Hippocampal formation (tissue), 2 donors: ENCODE results near the gene LAMA3.

Source experiments
- DNase-seq, 2 donors: peaks; one replicate each; lab custom pipeline; 2025; lab: John Stamatoyannopoulos, UW

Gene LAMA3

DNA sequence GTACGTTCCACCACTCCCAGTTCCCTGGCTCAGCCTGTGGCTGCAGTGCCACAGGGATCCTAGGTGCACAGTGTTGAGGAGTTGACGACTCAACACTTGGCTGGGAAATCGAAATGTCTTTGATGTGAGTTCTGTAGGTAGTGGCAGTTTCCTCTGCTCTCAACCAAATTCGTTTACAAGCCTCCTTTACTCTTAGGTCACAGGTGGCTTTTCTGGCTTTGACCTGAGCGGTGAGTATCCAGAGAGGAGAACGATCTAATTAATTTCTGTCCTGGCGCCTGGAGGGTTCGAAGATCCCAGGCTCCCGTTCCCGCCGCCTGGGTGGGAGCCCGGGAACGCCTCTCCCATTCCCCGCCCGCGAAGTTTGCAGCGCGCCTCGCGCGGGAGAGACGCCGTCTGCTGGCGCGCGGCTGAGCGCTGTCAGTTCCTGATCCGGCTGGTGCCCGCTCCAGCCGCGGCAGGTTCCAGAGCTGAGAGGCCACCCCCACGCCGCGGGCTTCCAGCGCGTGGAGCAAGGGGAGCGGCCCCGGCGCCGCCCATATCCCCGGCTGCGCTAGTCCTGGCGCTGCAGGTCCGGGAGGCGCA, at the start of gene LAMA3:
Gene LAMA3 (plus strand): TSS at position 423 of the 585 bp plus-strand sequence. CDS start 231 bp downstream, outside the sequence.
- DNase-seq, result no peak

DNA sequence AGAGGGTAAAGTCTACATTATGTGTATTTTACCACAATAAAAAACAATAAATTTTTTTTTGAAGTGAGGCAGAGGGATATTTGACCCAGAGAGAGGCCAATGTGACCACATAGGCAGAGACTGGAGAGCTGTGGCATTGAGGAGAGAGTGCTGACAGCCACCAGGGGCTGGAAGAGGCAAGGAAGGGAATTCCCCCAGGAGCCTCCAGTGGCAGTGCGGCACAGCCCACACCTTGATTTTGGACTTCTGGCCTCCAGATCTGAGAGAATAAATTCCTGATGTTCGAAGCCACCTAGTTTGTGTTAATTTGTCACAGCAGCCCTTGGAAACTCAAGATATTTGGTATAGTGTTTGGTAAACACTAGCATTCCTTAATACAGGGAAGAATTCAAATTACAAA, 49.2 kb upstream of the LAMA3 start:
- DNase-seq, result no peak

GRCh38 chr18:23641143-23641720, 48.0 kb upstream of the LAMA3 start:
- DNase-seq, result no peak

DNA sequence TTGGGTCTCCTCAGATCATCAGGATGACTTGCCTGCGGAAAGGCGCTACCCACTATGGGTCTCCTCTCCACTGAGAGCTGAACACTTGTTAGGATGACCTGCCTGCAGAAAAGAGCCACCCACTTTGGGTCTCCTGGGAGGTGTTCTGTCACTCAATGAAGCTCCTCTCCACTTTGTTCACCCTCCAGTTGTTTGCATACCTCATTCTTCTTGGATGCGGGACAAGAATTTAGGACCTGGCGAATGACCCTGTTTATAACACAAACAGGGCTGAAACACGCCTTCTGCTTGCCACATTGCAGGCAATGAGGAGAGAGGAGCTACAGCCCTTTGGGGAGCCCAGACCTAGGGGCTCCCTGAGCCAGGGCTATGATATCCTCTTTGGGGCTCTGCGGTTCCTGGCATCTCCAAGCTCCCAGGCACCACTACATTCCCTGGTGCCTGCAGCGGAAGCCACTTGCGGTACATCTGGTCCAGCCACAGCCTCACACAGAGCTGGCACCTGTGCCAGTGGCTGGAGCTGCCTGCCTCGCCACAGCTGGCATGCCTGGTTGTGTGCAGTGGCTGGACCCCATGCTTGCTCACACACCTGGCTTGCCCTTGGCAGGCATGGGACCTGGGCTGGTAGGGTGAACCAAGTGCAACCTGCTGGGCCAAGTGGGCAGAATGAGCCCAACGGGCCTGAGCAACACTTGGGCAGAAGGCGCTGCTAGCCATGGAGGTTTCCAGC, 47.2 kb upstream of the LAMA3 start:
- DNase-seq, result no peak

GRCh38 chr18:23643815-23644490, 45.3 kb upstream of the LAMA3 start:
- DNase-seq, result no peak

GRCh38 chr18:23645568-23646175, 43.6 kb upstream of the LAMA3 start:
- no peak for DNase-seq

DNA sequence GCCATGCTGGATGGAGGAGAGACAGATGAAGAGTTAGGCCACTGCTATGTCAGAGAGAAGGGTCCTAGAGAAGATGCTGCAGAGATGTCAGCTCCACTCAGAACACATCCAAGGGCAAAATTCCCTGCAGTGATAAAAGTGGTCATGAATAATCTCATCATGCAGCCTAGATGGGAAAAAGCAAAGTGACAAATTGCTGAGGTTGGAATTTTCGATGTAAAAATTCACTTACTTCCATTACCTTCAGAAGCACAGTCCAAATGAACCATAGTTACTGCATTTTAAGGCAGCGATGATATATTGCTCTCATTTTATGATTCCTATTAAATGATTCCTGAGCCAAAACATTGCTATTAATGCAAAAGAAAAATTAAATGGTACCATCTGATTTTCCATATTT, 43.0 kb upstream of the LAMA3 start:
- DNase-seq, result no peak

DNA sequence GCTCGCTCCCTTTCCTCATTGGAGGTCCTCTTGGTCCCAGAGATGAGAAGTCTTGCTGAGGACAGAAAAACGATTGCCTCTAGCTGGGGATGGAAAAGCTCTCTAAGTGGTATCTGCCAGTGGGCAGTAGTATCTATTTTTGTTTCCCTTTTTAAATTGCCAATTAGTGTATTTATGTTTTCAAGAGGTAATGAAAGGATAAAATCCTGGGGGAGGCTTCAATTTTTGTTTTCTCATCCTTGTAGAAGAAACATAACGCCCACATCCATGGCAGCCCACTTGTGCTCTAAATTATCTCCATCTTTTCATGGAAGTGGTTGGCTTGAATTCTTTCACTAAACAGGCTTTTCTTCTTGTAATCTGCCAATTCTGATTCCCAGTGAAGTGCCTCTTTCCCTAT, 40.8 kb upstream of the LAMA3 start:
- no peak for DNase-seq

DNA sequence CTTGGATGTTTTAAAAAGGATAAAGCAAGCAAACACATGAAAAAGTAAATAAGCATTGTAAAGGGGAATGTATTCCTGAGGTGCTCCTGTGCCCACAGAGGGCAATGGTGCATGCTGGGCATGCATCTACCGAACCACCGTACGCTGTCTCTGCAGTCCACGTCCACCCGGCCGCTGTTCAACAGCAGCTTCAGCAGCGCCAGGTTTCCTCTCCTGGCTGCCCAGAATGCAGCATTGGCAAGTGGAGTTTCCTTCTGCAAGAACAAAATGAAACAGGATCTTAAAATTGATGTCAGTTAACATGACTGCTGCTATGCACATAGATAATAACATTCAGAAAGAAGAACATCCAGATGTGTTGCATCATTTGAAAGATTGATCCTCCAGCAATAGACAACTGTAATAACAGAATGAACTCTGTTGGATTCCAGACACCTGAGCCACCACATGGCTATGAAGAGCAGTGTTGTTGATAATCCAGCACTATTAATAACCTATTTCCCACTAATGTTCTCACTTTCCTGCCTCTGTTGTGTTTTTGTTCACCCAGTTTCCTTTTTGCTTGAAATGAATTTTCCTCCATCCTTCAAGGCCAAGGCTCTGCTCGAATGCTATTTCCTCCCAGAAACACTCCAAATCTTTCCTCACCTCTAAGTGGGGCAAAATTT, 40.2 kb upstream of the LAMA3 start:
- DNase-seq, result no peak

DNA sequence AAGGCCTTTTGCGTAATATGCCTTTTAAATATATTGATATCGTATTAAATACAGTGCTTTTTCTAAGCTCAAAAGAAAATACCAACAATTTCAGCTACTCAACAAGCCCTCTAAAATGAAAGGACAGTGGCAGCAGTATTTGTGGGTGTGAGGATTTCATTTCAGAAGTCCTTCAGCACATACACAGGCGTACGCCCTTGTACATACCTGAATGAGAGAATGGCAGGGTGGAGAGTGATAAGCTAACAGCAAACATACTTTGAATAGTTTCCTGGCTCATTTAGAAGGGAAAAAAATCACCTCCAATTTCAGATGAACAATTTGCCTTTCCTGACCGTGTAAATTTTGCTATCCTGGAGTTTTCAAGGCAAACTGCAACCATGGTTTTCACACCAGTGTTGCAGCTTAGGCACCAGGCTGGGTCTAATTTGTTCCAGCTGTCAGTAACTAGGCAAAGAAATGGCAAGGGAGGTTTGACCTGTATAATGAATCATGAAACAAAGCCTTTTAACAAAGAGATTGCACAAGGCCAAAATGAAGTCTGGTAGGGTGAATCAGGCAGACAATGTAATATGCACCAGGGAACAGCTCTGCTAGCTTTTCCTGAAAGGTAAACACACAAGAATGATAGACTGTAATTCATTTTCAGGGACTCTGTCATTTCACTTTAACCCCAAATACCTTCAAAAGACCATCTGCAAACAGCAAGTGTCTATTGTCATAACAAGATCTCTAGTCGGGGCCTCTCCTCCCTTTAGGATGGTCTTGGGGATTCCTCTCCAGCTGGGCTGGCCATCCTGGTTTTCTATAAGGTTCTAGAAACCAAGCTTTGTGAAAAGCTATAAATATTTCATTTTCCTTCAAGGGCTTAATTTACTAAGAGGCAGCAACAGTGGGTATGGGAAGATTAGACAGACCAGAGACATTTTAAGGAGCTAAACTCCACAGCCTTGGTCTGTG, 38.0 kb upstream of the LAMA3 start:
- no peak for DNase-seq

- DNase-seq, result no peak
These were observed 37.0 kb upstream of the LAMA3 start for GRCh38 chr18:23652232-23652631.

- no peak for DNase-seq
These were observed 31.0 kb upstream of the LAMA3 start for GRCh38 chr18:23658285-23658684.

- no peak for DNase-seq
These were observed 27.4 kb upstream of the LAMA3 start for GRCh38 chr18:23661735-23662308.

- DNase-seq, result no peak
These were observed 26.7 kb upstream of the LAMA3 start, which contains the start of gene ANKRD29 for GRCh38 chr18:23662309-23663263. ANKRD29 (minus strand) TSS chr18:23662911; CDS start chr18:23662730, 181 bp downstream.

DNA sequence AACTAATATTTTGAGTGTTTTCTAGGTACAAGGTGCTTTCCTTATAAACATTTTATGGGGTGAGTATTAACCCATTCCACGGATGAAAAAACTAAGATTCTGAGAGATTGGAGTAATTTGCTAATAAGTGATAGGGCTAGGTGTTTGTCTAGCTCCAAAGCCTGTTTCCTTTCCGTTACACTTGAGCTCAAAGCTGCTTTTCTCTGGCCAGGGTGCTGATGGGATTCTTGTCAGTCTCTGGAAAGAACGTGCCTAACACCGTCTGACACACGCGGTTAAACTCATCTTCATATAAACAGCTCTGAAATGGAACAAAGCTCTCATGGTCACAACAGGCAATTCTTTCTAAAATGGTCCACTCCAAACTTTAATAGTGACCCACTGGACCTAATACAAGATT, 24.6 kb upstream of the LAMA3 start:
- DNase-seq, result no peak

- no peak for DNase-seq
These were observed 22.1 kb upstream of the LAMA3 start for GRCh38 chr18:23667114-23667513.

- DNase-seq, result no peak
These were observed 20.5 kb upstream of the LAMA3 start for GRCh38 chr18:23668731-23669130.

- no peak for DNase-seq
These were observed 20.0 kb upstream of the LAMA3 start for GRCh38 chr18:23669202-23669766.
